ENCODE data around the gene F2RL2. TPM values are rescaled to one million over a fixed set of nuclear protein-coding genes. Genes with fewer than 3 reads are reported as not detected.
A peak's percentile ranks its signal among the peaks of the same experiment; 100 is the strongest.
"Not testable (repeated sequence)": the region's sequence is repeated elsewhere in the genome, so short reads cannot be mapped to it uniquely, and the experiment has no call there.

Gene F2RL2
- total RNA-seq, 2 experiments from 2014 or later, result 0.07 TPM; not detected in 1

DNA sequence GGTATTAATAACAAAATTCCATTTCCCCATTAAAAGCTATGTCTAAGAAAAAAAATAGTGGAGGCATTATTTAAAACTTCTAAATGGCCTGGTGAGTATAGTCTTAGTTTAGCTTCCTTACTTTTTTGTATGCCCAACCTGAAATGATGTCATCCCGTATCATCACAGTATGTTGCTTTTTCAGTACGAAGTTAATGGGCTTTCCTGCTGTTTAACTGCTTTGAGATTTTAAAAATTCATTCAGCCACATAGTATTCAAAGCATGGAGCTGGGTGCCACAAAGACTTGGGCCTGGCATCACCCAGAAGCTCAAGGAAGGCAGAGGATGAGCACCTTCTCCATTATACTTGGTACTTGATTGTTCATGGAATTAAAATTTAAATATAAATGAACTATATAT lies 7.4 kb downstream of the F2RL2 start:
- no peak overlapping the region for H3K27ac Mint-ChIP-seq
- peaks cover 66% of the 10 kb centered on the region for H3K36me3 Mint-ChIP-seq
- CTCF ChIA-PET, result interaction anchor here (0.5 to 2.4 kb wide), 6 partner anchors 10 to 212 kb away, joined by 3 to 7 read pairs (median 4); no protein-coding TSS in a partner anchor

DNA sequence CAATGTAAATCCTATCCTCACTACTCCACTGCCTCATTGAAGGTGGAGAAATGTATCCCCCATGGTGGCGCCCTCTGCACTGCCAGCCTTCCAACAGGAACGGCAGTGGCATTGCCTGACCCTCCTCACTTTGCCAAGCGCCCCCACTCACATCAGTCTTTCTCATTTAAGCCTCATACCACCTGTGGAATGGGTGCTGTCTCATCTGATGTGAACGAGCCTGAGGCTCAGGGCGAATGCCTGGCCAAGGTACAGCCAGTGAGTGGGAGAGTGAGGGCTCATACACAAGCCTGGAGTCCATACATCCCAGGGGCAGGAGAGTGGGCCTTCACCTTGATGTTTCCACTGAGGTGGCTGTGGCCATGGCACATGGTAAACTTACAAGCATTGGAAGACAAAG lies 10.3 kb downstream of the F2RL2 start:
- Mint-ChIP-seq H3K9me3 (ENCODE audit: low read depth) (no peaks in the 10 kb centered on the region), H3K4me1 (peaks cover 4% of the 10 kb centered on the region), H3K36me3 (peaks cover 56% of the 10 kb centered on the region), H3K27ac (no peak overlapping the region), H3K4me3 (no peak overlapping the region), H3K27me3 (no peaks in the 10 kb centered on the region)
- CTCF ChIA-PET, result interaction anchor here (1.1 to 1.8 kb wide), 2 partner anchors 11 to 162 kb away, joined by 3 to 7 read pairs; no protein-coding TSS in a partner anchor
- DNase-seq (no peak), ATAC-seq (no peak)

More for the DNA sequence above, 7.4 kb downstream of the F2RL2 start:
- DNase-seq (no peak), ATAC-seq (no peak)
- Mint-ChIP-seq H3K4me1 (no peaks in the 10 kb centered on the region), H3K4me3 (no peak overlapping the region), H3K9me3 (ENCODE audit: low read depth) (no peaks in the 10 kb centered on the region), H3K27me3 (no peaks in the 10 kb centered on the region)

GRCh38 chr5:76610196-76610595 lies 13.0 kb downstream of the F2RL2 start:
- ATAC-seq (no peak), DNase-seq (no peak)
- Mint-ChIP-seq H3K27ac (no peak overlapping the region), H3K36me3 (peaks cover 55% of the 10 kb centered on the region), H3K4me3 (no peak overlapping the region), H3K9me3 (ENCODE audit: low read depth) (no peaks in the 10 kb centered on the region), H3K4me1 (peaks cover 16% of the 10 kb centered on the region), H3K27me3 (no peaks in the 10 kb centered on the region)
- CTCF ChIA-PET, result interaction anchor here (2.2 to 3.1 kb wide), 2 partner anchors 9 to 164 kb away, joined by 6 to 8 read pairs; no protein-coding TSS in a partner anchor

GRCh38 chr5:76608833-76609232 lies 14.4 kb downstream of the F2RL2 start:
- no peak for DNase-seq

GRCh38 chr5:76607353-76607871 lies 15.8 kb downstream of the F2RL2 start:
- no peak for ATAC-seq
- peaks cover 18% of the 10 kb centered on the region for H3K4me1 Mint-ChIP-seq
- H3K27ac Mint-ChIP-seq, result peak overlapping the region; percentile 27
- no peak overlapping the region for H3K4me3 Mint-ChIP-seq
- H3K36me3 Mint-ChIP-seq, result peaks cover 57% of the 10 kb centered on the region
- no peak for DNase-seq
- CTCF ChIA-PET, result interaction anchor here (1.5 to 11.1 kb wide), 3 partner anchors 27 to 168 kb away, joined by 3 to 124 read pairs (median 5); no protein-coding TSS in a partner anchor
- H3K9me3 Mint-ChIP-seq (ENCODE audit: low read depth), result no peaks in the 10 kb centered on the region
- H3K27me3 Mint-ChIP-seq, result no peaks in the 10 kb centered on the region

More at GRCh38 chr5:76608833-76609232, 14.4 kb downstream of the F2RL2 start:
- no peaks in the 10 kb centered on the region for H3K27me3 Mint-ChIP-seq
- no peak overlapping the region for H3K27ac Mint-ChIP-seq
- peaks cover 16% of the 10 kb centered on the region for H3K4me1 Mint-ChIP-seq
- peaks cover 57% of the 10 kb centered on the region for H3K36me3 Mint-ChIP-seq
- no peak overlapping the region for H3K4me3 Mint-ChIP-seq
- H3K9me3 Mint-ChIP-seq (ENCODE audit: low read depth), result no peaks in the 10 kb centered on the region
- no peak for ATAC-seq
- CTCF ChIA-PET, result interaction anchor here (1.0 to 2.4 kb wide), 5 partner anchors 8 to 166 kb away, joined by 3 to 7 read pairs (median 5); no protein-coding TSS in a partner anchor

GRCh38 chr5:76606701-76607100 lies 16.5 kb downstream of the F2RL2 start:
- H3K27ac Mint-ChIP-seq, result no peak overlapping the region
- H3K4me1 Mint-ChIP-seq, result peaks cover 18% of the 10 kb centered on the region
- H3K9me3 Mint-ChIP-seq (ENCODE audit: low read depth), result no peaks in the 10 kb centered on the region
- peaks cover 59% of the 10 kb centered on the region for H3K36me3 Mint-ChIP-seq
- no peak overlapping the region for H3K4me3 Mint-ChIP-seq
- CTCF ChIA-PET, result interaction anchor here (0.7 to 11.1 kb wide), 3 partner anchors 8 to 169 kb away, joined by 3 to 124 read pairs (median 3); no protein-coding TSS in a partner anchor
- H3K27me3 Mint-ChIP-seq, result no peaks in the 10 kb centered on the region
- DNase-seq (no peak), ATAC-seq (no peak)

- no peak for ATAC-seq
- H3K4me1 Mint-ChIP-seq, result peaks cover 18% of the 10 kb centered on the region
- CTCF ChIA-PET, result interaction anchor here (1.3 to 11.1 kb wide), 3 partner anchors 20 to 170 kb away, joined by 4 to 124 read pairs (median 5); no protein-coding TSS in a partner anchor
- peaks cover 55% of the 10 kb centered on the region for H3K36me3 Mint-ChIP-seq
- H3K9me3 Mint-ChIP-seq (ENCODE audit: low read depth), result no peaks in the 10 kb centered on the region
- H3K27me3 Mint-ChIP-seq, result no peaks in the 10 kb centered on the region
- no peak for DNase-seq
- no peak overlapping the region for H3K27ac Mint-ChIP-seq
- no peak overlapping the region for H3K4me3 Mint-ChIP-seq
Observed at GRCh38 chr5:76604838-76605237, 18.4 kb downstream of the F2RL2 start.

- H3K4me1 Mint-ChIP-seq, result peaks cover 18% of the 10 kb centered on the region
- not testable (repeated sequence) for H3K27me3 Mint-ChIP-seq; H3K4me3 Mint-ChIP-seq; ATAC-seq; H3K27ac Mint-ChIP-seq; H3K9me3 Mint-ChIP-seq (ENCODE audit: low read depth); DNase-seq
- CTCF ChIA-PET, result interaction anchor here (0.7 to 11.1 kb wide), 4 partner anchors 15 to 171 kb away, joined by 3 to 124 read pairs (median 4); no protein-coding TSS in a partner anchor
- peaks cover 57% of the 10 kb centered on the region for H3K36me3 Mint-ChIP-seq
Observed at GRCh38 chr5:76603991-76604390, 19.2 kb downstream of the F2RL2 start.

DNA sequence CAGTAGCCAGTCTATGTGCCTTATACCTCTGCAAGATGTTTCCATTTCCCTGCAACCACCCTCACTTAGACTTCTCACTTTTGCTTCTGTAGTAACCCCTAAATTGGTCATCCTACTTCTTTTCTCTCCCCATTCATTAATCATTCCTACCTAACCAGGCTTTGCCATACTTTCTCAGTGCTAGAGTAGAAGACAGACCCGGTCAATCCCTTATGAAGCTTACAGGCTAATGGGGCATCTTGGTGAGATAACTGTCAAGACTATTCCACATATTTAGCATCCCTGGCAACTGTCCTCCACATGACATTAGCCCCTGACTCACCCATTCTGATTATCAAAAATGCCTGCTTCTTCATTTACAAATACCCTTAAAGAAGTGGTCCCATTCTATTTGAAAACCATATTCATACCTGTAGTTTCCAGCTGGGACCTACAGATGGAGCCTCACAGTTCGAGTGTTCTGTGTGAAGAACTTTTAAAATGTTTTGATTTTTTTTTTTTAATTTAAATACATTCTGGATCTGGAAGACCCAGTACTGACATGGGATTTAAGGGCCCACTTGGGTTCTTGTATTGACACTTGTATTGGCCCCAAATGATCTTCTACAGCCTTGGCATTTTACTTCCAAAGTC lies 21.0 kb downstream of the F2RL2 start:
- ATAC-seq (no peak), DNase-seq (no peak)
- CTCF ChIA-PET, result interaction anchor here (0.6 to 11.1 kb wide), 19 partner anchors 8 to 334 kb away, joined by 3 to 124 read pairs (median 3); partner anchors contain the start of gene F2RL1
- H3K27me3 Mint-ChIP-seq, result no peaks in the 10 kb centered on the region
- H3K4me1 Mint-ChIP-seq, result peaks cover 8% of the 10 kb centered on the region
- H3K36me3 Mint-ChIP-seq, result peaks cover 59% of the 10 kb centered on the region
- no peaks in the 10 kb centered on the region for H3K9me3 Mint-ChIP-seq (ENCODE audit: low read depth)
- H3K27ac Mint-ChIP-seq, result no peak overlapping the region
- no peak overlapping the region for H3K4me3 Mint-ChIP-seq

DNA sequence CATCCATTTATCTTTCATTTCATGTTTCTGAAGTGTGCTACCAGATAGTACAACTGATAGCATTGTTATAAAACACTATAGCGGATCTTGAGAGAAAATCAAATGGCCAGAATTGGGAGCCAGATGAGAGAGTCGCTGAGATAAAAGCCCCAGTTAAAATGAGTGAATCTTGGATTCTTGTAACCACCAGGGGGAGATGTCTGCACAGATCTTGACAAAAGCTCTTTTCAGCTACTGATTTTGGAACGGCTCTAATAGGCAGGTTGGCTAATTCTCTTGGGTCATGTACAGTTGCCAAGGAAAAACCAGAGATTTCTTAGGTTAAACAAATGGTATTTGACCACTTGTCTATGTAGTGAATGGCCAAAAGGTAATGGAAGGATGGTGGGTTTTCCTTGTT lies 21.7 kb downstream of the F2RL2 start:
- peaks cover 3% of the 10 kb centered on the region for H3K4me1 Mint-ChIP-seq
- peak; percentile 58 for ATAC-seq

GRCh38 chr5:76600716-76601115 lies 22.5 kb downstream of the F2RL2 start:
- CTCF ChIA-PET, result interaction anchor here (0.6 to 11.1 kb wide), 10 partner anchors 8 to 317 kb away, joined by 3 to 124 read pairs (median 3); no protein-coding TSS in a partner anchor
- no peak overlapping the region for H3K27ac Mint-ChIP-seq

More for the DNA sequence above, 21.7 kb downstream of the F2RL2 start:
- Mint-ChIP-seq H3K9me3 (ENCODE audit: low read depth) (no peaks in the 10 kb centered on the region), H3K36me3 (peaks cover 60% of the 10 kb centered on the region), H3K27ac (no peak overlapping the region), H3K27me3 (no peaks in the 10 kb centered on the region), H3K4me3 (no peak overlapping the region)
- CTCF ChIA-PET, result interaction anchor here (0.6 to 11.1 kb wide), 19 partner anchors 9 to 333 kb away, joined by 3 to 124 read pairs (median 3); partner anchors contain the start of gene F2RL1
- no peak for DNase-seq

DNA sequence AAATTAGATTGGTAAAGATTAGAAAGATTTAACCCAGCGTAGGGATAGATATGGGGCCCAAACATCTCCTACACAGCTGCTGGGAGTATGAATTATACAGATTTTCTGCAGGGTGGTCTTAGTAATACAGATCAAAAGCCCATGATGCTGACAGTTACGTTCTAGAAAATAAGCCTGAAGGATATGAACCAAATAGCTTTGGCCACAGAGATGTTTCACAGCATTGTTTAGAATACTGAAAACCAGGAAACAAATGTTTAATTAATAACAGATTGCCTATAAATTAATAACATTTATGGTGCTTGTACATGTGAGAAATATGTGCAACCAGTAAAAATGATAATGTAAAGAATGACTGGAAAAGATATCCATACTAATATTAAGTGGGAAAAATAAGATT lies 24.7 kb downstream of the F2RL2 start:
- Mint-ChIP-seq H3K36me3 (peaks cover 61% of the 10 kb centered on the region), H3K9me3 (ENCODE audit: low read depth) (no peaks in the 10 kb centered on the region), H3K4me1 (peaks cover 17% of the 10 kb centered on the region), H3K27ac (no peak overlapping the region), H3K27me3 (no peaks in the 10 kb centered on the region), H3K4me3 (no peak overlapping the region)
- CTCF ChIA-PET, result interaction anchor here (0.7 to 11.1 kb wide), 6 partner anchors 8 to 177 kb away, joined by 3 to 124 read pairs (median 4); no protein-coding TSS in a partner anchor
- DNase-seq (no peak), ATAC-seq (no peak)

More at GRCh38 chr5:76600716-76601115, 22.5 kb downstream of the F2RL2 start:
- DNase-seq (no peak), ATAC-seq (no peak)
- Mint-ChIP-seq H3K4me1 (peaks cover 9% of the 10 kb centered on the region), H3K36me3 (peaks cover 63% of the 10 kb centered on the region), H3K9me3 (ENCODE audit: low read depth) (no peaks in the 10 kb centered on the region), H3K27me3 (no peaks in the 10 kb centered on the region), H3K4me3 (no peak overlapping the region)

GRCh38 chr5:76595755-76596481 lies 27.3 kb downstream of the F2RL2 start:
- CTCF ChIA-PET, result interaction anchor here (1.3 to 1.7 kb wide), 3 partner anchors 15 to 192 kb away, joined by 3 to 10 read pairs (median 3); partner anchors contain the start of gene IQGAP2
- H3K27me3 Mint-ChIP-seq, result no peaks in the 10 kb centered on the region
- no peak for DNase-seq
- H3K4me1 Mint-ChIP-seq, result peaks cover 16% of the 10 kb centered on the region
- H3K27ac Mint-ChIP-seq, result peak overlapping the region; percentile 64
- no peak for ATAC-seq
- H3K9me3 Mint-ChIP-seq (ENCODE audit: low read depth), result no peaks in the 10 kb centered on the region
- H3K36me3 Mint-ChIP-seq, result peaks cover 63% of the 10 kb centered on the region
- no peak overlapping the region for H3K4me3 Mint-ChIP-seq
